COR-L47 (cell line): ENCODE measurements around the gene EMILIN3.

Experiments
- DNase-seq: peaks from one replicate; lab custom pipeline; 2025; lab: John Stamatoyannopoulos, UW

The EMILIN3 gene

GRCh38 chr20:41364236-41364855 is 2.3 kb downstream of the EMILIN3 start:
- no peak for DNase-seq

DNA sequence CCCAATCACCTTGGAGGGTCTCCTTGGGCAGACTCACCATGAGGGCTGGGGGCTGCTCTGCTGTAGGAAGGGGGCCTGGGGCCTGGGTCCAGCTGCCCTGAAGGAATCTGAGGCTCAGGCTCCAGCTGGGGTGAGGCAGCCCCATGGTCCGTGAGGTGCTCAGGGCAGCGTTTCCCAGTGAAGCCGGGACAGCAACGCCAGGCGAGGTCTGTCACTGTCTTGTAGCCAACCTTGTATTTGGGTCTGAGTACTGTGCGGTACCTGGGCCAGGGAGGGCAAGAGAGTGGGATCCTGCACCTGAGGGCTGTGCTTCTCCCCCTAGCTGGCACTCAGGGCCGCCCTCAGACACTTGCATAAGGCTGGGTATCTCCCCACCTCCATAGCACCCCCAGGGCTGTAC is 3.0 kb downstream of the EMILIN3 start:
- no peak for DNase-seq

DNA sequence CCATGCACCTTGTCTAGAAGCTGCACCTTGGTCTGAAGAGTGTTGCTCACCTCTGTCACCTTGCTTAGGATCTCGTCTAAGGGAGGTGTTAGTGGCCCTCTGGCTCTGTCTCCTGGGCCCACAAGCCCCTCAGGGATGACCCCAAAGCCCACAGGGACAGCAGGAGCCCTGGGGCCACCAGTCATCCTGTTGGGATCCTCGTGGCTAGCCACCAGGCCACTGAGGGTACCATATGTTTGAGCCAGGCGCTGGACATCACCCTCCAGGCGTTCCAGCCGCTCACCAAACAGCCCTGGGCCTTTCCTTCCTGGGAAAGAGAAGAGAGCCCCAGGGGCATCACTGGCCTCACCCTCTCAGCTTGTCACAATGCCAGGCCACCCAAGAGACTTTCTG is 3.9 kb downstream of the EMILIN3 start:
- DNase-seq, result no peak

DNA sequence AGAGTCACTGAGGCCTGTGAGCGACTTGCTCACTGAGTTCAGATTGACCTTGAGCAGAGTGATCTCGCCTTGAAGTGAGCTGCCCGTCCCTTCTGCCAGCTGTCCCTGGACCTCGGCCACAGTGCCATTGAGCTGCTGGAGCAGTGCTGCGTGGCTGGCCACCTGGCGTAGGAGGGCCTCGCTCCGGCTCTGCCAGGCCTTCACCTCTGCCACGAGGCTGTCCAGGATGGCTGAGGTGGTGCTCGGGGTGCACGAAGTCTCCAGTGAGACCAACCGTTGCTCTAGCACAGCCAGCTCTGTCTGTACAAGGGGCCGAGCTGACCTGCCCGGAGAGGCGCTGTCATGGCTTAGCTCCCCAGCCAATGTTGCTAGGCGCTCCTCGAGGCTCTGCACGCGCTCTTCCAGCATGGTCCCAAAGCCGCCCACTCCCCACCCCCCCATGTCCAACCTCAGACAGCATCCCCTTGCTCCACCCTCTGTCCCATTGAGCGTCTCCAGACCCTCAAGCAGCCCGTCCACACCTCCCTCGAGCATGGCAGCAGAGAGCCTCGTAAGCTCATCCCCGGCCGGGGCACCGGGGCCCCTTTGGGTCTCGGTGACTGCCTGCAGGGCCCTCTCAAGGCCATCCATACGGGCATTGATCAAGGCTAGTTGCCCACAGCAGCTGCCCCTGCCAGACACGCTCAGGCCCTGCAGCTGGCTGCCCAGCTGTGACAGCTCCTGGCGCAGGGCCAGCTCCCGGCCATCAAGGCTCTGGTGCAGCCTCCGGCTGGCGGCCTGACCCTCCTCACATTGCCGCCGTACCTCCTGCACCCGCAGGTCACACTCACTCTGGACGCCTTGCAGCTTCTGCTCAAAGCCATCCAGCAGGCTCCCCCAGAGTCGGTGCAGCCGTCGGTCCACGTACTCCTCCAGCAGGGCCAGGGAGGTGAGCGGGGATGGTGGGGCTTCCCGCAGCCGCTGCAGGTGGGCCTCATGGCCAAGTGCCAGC is 4.6 kb downstream of the EMILIN3 start:
- DNase-seq, result peak; percentile 7

- DNase-seq, result no peak
Observed at GRCh38 chr20:41360831-41361756, 5.5 kb downstream of the EMILIN3 start.

- DNase-seq, result no peak
Observed at GRCh38 chr20:41359541-41360011, 7.0 kb downstream of the EMILIN3 start.

GRCh38 chr20:41358717-41359116 is 7.9 kb downstream of the EMILIN3 start:
- no peak for DNase-seq

DNA sequence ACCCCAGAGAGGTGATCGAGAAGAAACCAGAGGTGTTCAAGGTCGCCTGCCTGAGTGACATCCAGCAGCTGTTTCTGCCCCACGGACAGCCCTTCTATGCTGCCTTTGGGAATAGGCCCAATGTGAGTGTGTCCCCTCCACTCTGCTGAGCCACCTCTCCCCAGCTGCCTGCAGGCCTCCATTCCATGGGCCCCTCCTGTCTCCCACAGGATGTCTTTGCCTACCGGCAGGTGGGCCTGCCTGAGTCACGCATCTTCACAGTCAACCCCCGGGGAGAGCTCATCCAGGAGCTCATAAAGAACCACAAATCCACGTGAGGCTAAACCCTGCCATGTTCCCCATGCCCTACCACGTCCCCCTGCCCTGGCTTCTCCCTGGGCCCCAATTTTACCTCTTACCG is 8.4 kb downstream of the EMILIN3 start:
- DNase-seq, result no peak

GRCh38 chr20:41357424-41358163 is 9.0 kb downstream of the EMILIN3 start:
- no peak for DNase-seq

- no peak for DNase-seq
Observed at GRCh38 chr20:41356951-41357350, 9.7 kb downstream of the EMILIN3 start.

DNA sequence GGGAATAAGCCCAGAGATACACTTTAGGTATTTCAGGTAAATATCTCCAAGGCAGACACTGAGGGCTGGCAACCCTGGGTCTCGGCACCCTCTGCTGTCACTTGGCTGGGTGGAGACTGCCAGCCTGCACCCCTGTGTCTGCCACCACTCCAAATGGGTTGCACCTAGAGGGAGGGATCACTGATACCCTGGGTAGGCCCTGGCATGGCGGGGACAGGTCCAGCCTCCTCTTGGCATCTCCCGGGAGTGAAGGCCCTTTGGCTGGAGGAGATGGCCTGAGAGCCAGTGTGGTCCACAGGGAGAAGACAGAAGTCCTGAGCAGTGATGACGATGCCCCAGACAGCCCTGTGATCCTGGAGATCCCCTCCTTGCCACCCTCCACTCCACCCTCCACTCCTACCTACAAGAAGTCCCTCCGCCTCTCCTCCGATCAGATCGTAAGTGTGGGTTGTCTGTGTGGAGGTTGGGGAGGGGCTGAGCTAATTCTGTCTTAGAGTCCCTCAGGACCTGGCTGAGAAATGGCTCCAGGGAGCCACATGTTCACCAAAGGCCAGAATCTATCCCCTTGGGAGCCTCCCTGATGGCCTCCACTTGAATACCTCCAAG is 10.9 kb downstream of the EMILIN3 start:
- no peak for DNase-seq

- no peak for DNase-seq
Observed at GRCh38 chr20:41355192-41355591, 11.4 kb downstream of the EMILIN3 start.

DNA sequence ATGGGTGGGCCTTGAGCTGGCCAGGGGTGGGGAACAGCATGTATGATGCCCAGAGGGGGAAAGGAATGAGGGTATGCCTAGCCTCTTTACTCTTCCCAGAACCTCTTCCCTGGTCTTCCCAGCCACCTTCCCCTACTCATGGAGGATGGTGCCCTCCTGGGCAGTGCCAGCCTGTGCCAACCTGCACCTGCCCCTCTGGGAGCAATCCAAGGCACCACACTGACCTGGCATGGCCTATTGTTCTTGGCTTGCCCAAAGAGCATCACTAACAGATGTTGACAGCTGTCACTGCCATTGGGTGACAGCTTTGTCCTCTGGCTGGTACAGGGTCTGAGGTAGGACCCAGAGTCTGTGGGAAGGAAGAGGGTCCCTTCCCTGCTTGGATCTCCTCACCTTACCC is 13.1 kb downstream of the EMILIN3 start:
- no peak for DNase-seq

- no peak for DNase-seq
Observed at GRCh38 chr20:41352666-41353065, 14.0 kb downstream of the EMILIN3 start.

- no peak for DNase-seq
Observed at GRCh38 chr20:41352106-41352505, 14.5 kb downstream of the EMILIN3 start.

- DNase-seq, result no peak
Observed at GRCh38 chr20:41350408-41350962, 16.1 kb downstream of the EMILIN3 start.

DNA sequence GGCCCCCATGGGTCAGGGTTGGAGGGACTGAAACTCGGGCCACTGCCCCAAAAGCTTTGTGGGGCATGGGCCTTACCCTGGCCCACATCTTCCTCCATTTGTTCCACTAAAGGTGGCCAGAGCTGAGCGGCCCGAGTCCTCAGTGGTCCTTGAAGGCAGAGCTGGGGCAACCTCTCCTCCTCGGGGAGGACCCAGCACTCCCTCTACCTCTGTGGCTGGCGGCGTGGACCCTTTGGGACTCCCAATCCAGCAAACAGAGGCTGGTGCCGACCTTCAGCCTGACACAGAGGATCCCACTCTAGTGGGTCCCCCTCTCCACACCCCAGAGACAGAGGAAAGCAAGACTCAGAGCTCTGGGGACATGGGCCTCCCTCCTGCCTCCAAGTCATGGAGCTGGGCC is 16.7 kb downstream of the EMILIN3 start:
- DNase-seq, result no peak

- DNase-seq, result no peak
Observed at GRCh38 chr20:41349266-41349665, 17.4 kb downstream of the EMILIN3 start.

DNA sequence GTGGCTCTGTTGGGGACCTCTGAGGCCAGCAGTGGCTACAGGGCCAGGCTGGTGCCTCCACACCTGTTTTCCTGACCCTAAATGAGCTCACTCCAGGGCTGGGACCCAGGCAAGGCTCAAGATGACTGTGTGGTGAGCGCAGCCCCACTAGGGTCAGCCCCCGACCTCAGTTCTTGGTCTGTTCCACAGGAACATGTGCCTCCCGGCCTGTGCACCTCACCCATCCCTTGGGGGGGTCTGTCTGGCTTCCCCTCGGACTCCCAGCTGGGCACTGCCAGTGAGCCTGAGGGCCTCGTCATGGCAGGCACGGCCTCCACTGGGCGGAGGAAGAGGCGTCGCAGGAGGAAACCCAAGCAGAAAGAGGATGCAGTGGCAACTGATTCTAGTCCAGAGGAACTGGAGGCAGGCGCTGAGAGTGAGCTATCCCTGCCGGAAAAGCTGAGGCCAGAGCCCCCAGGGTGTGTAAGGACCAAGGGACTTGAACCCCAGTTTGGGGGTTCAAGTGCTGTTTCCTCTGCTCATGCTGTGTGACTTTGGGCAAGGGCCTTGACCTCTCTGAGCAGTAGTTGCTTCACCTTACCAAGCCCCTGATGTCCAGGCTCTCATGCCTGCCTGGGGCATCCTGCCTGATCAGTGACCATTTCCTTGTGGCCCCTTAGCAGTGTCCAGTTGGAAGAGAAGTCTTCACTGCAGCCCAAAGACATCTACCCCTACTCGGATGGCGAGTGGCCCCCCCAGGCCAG is 18.0 kb downstream of the EMILIN3 start:
- no peak for DNase-seq
